Measurements from ENCODE around the gene KMT2C.
"Not testable (repeated sequence)": the region's sequence is repeated elsewhere in the genome, so short reads cannot be mapped to it uniquely, and the experiment has no call there.

Gene KMT2C

GRCh38 chr7:152441168-152441567 is 5.4 kb upstream of the KMT2C start:
- not testable (repeated sequence) for DNase-seq

DNA sequence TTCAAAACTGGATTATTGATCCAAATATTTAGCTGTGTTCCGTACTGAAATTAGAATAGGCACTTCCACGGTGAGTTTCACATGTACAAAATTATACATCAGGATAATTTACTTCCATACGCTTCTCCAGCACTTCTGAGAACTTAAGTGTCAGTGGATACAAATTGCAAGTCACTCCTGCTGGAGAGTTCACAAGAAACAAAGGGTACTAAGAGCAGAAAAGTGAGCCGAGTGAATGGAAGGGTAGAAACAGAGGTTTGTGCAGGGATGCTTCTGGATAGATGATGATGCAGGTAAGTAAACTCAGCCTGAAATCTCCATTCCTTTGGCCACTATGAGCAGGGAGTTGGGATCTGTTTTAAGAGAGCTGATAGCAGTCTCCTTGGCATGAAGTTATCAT is 2.2 kb upstream of the KMT2C start:
- not testable (repeated sequence) for DNase-seq

GRCh38 chr7:152436931-152437575 is 1.2 kb upstream of the KMT2C start:
- not testable (repeated sequence) for DNase-seq

DNA sequence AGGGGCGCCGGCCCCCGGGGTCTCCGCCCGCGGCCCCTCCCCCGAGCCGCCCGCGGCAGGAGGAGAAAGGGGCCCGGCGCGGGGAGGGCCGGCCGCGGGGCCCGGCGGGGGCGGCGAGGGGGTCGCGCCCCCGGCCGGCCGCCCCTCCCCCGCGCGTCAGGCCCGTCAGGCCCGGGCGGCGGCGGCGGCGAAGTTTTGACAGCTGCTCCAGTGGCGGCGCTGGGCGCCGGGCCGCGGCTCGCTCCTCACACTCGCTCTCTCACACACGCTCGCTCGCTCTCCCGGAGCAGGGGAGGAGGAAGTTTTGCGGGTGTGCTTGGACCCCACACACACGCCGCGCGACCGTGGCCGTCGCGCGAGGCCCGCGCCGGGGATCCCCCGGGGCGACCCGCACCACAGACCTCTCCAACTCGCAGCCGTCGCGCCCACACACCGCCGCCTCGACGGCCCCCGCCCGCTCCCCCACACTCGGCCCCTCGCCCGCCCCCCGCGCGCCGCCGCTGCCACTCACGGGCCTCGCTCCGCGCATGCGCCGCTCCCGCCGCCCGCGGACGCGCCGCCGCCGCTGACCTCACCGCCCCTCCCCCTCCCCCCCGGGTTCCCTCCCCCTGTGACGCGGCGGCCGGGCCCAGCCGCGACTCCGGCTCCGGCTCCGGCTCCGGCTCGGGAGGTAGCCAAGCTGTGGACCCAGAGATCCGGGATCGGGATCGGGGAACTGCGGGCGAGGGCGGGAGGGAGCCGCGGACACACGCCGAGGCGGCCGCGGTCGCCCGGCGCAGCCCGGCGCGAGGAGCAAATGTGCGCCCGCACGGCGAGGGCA is 518 bp upstream of the KMT2C start:
- DNase-seq = peak; percentile 95

- DNase-seq = peak; percentile 31
Observed at GRCh38 chr7:152434511-152435383, 1.1 kb downstream of the KMT2C start.

GRCh38 chr7:152433721-152434490 is 1.9 kb downstream of the KMT2C start:
- DNase-seq = peak; percentile 38

GRCh38 chr7:152432735-152433134 is 3.1 kb downstream of the KMT2C start:
- DNase-seq = not testable (repeated sequence)

DNA sequence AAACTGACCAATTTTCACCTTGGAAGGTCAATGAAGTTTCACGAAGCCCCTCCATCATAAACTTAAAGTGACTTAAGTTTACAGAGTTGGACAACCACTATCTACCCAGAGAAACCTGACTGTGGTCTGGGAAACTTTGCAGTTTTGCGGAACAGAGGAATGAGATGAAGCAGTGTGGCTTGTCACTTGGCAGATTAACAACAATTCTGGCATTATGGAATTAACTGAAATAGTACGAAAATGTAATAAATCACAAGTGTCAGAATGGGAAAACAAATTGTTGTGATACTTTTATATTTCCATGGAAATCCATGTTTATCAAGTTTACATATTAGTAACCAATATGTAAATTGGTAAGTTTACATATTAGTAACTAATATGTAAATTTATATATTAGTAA is 4.9 kb downstream of the KMT2C start:
- no peak for DNase-seq

GRCh38 chr7:152430118-152430517 is 5.7 kb downstream of the KMT2C start:
- DNase-seq = not testable (repeated sequence)

GRCh38 chr7:152424348-152425108 is 11.3 kb downstream of the KMT2C start:
- DNase-seq = peak; percentile 35

DNA sequence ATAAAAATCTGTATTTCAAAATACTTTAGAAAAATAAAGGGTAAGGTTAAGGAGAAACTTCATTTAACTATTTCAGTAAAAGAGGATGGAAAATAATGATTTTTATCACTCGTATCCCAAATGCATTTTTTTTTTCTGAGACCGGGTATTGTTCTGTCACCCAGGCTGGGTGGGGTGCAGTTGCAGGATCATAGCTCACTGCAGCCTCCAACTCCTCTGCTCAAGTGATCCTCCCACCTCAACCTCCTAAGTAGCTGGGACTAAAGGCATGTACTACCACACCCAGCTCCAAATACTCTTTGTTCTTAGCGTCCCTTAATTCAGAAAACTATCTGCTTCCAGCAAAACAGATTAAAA is 11.8 kb downstream of the KMT2C start:
- DNase-seq = no peak

- DNase-seq = not testable (repeated sequence)
Observed at GRCh38 chr7:152423171-152423570, 12.6 kb downstream of the KMT2C start.

- DNase-seq = not testable (repeated sequence)
Observed at GRCh38 chr7:152420950-152421349, 14.9 kb downstream of the KMT2C start.

- no peak for DNase-seq
Observed at GRCh38 chr7:152419473-152420429, 16.1 kb downstream of the KMT2C start.

DNA sequence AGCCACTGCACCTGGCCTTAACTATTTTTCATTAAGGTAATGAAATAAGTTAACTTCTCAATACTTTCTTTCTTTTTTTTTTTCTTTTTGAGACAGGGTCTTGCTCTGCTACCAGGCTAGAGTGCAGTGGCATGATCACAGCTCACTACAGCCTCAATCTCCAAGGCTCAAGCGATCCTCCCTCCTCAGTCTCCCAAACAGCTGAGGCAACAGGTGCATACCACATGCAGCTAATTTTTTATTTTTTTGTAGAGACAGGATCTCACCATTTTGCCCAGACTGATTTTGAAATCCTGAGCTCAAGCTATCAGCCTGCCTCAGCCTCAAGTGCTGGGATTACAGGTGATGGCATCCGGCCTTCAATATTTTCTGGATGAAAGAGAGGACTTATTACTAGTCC is 21.0 kb downstream of the KMT2C start:
- no peak for DNase-seq

GRCh38 chr7:152411389-152411788 is 24.4 kb downstream of the KMT2C start:
- DNase-seq = no peak

- DNase-seq = no peak
Observed at GRCh38 chr7:152406491-152406890, 29.3 kb downstream of the KMT2C start.

DNA sequence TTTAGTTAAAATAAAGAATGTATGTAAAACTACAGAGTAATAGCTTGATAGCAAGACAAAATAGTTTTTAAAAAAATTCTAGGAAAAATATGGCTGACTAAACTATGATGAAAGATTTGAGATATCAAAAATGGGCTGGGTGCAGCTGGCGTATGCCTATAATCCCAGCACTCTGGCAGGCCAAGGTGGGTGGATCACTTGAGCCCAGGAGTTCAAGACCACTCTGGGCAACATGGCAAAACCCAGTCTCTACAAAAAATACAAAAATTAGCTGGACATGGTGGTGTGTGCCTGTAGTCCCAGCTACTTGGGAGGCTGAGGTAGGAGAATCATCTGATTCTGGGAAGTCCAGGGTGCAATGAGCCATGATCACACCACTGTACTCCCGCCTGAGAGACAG is 29.8 kb downstream of the KMT2C start:
- not testable (repeated sequence) for DNase-seq

- DNase-seq = no peak
Observed at GRCh38 chr7:152403726-152404125, 32.1 kb downstream of the KMT2C start.
